Measurements from ENCODE around the gene ARHGAP22. TPM values are rescaled to one million over a fixed set of nuclear protein-coding genes. Genes with fewer than 3 reads are reported as not detected.

The ARHGAP22 gene
- total RNA-seq, 1 donor from 2014 or later: 6.2 TPM

DNA sequence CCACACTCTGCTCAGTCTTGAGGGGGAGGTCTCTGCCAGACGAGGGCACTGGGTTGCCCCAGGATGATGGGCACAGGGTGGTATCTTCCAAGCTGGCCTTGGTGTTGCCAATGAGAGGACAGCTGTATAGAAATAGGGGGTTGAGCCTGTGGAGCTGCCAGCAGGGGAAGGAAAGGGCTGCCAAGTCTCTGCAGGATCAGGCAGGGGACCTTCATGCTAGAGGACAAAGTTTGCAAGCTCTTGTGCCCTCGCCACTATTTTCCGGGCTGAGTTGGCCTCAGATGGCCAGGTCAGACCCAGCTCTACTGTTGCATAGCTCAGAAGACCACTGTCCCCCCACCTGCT is 68.7 kb downstream of the ARHGAP22 start:
- H3K4me1 Mint-ChIP-seq (ENCODE audit: low read depth, unreplicated experiment): no peaks in the 10 kb centered on the region

GRCh38 chr10:48535416-48536155 is 69.3 kb downstream of the ARHGAP22 start:
- H3K4me2 ChIP-seq (ENCODE audit: low read length): no peak overlapping the region
- H3K27me3 Mint-ChIP-seq (ENCODE audit: low read depth, unreplicated experiment): peaks cover 17% of the 10 kb centered on the region
- H3K4me1 ChIP-seq (ENCODE audit: insufficient read depth, low read length): no peaks in the 10 kb centered on the region
- H3K27me3 ChIP-seq (ENCODE audit: insufficient read depth, low read length): no peaks in the 10 kb centered on the region
- no peak for FAIRE-seq
- no peak overlapping the region for H3K9ac ChIP-seq (ENCODE audit: low read length)
- H3K4me3 Mint-ChIP-seq (ENCODE audit: unreplicated experiment): no peak overlapping the region
- DNase-seq (ENCODE audit: low read depth): no peak
- no peak overlapping the region for H3K27ac ChIP-seq (ENCODE audit: low read depth, low read length)
- H3K27ac Mint-ChIP-seq (ENCODE audit: unreplicated experiment): no peak overlapping the region
- H4K20me1 ChIP-seq (ENCODE audit: insufficient read depth, low read length): peaks cover 15% of the 10 kb centered on the region
- H3K36me3 Mint-ChIP-seq (ENCODE audit: low read depth, unreplicated experiment): no peaks in the 10 kb centered on the region
- no peaks in the 10 kb centered on the region for H3K9me3 Mint-ChIP-seq (ENCODE audit: unreplicated experiment)
- peaks cover 2% of the 10 kb centered on the region for H3K36me3 ChIP-seq (ENCODE audit: insufficient read depth, low read length)
- H3K79me2 ChIP-seq (ENCODE audit: insufficient read depth, low read length): peaks cover 5% of the 10 kb centered on the region
- H3K4me3 ChIP-seq (ENCODE audit: insufficient read depth, low read depth, low read length): no peak overlapping the region
- TF ChIP-seq EZH2 (IDR thresholded peaks at IDR 0.05; ENCODE audit: insufficient read depth, low read length): no peak
- no peak for TF ChIP-seq CTCF (IDR thresholded peaks at IDR 0.05; ENCODE audit: insufficient read depth, low read depth, low read length)
- no peaks in the 10 kb centered on the region for H3K4me1 Mint-ChIP-seq (ENCODE audit: low read depth, unreplicated experiment)
- H2AFZ ChIP-seq (ENCODE audit: low read depth, low read length): no peak overlapping the region
- H3K9me3 ChIP-seq (ENCODE audit: insufficient read depth, low read depth, low read length): no peaks in the 10 kb centered on the region

More for the DNA sequence above, 68.7 kb downstream of the ARHGAP22 start:
- H3K9ac ChIP-seq (ENCODE audit: low read length): no peak overlapping the region
- DNase-seq (ENCODE audit: low read depth): no peak
- peaks cover 14% of the 10 kb centered on the region for H3K27me3 Mint-ChIP-seq (ENCODE audit: low read depth, unreplicated experiment)
- no peaks in the 10 kb centered on the region for H3K9me3 Mint-ChIP-seq (ENCODE audit: unreplicated experiment)
- no peak overlapping the region for H3K27ac ChIP-seq (ENCODE audit: low read depth, low read length)
- peaks cover 15% of the 10 kb centered on the region for H4K20me1 ChIP-seq (ENCODE audit: insufficient read depth, low read length)
- no peaks in the 10 kb centered on the region for H3K27me3 ChIP-seq (ENCODE audit: insufficient read depth, low read length)
- H3K36me3 ChIP-seq (ENCODE audit: insufficient read depth, low read length): peaks cover 2% of the 10 kb centered on the region
- H3K4me3 Mint-ChIP-seq (ENCODE audit: unreplicated experiment): no peak overlapping the region
- TF ChIP-seq CTCF (IDR thresholded peaks at IDR 0.05; ENCODE audit: insufficient read depth, low read depth, low read length) (no peak), EZH2 (IDR thresholded peaks at IDR 0.05; ENCODE audit: insufficient read depth, low read length) (no peak)
- H2AFZ ChIP-seq (ENCODE audit: low read depth, low read length): no peak overlapping the region
- no peak overlapping the region for H3K4me2 ChIP-seq (ENCODE audit: low read length)
- peaks cover 5% of the 10 kb centered on the region for H3K79me2 ChIP-seq (ENCODE audit: insufficient read depth, low read length)
- no peak overlapping the region for H3K27ac Mint-ChIP-seq (ENCODE audit: unreplicated experiment)
- H3K9me3 ChIP-seq (ENCODE audit: insufficient read depth, low read depth, low read length): no peaks in the 10 kb centered on the region
- FAIRE-seq: no peak
- H3K4me1 ChIP-seq (ENCODE audit: insufficient read depth, low read length): peaks cover 3% of the 10 kb centered on the region
- H3K36me3 Mint-ChIP-seq (ENCODE audit: low read depth, unreplicated experiment): no peaks in the 10 kb centered on the region
- no peak overlapping the region for H3K4me3 ChIP-seq (ENCODE audit: insufficient read depth, low read depth, low read length)

All from astrocyte (in vitro differentiated cells and primary cell).